GM19351 (cell line): ENCODE measurements around the gene USP40.
"Not testable (repeated sequence)": the region's sequence is repeated elsewhere in the genome, so short reads cannot be mapped to it uniquely, and the experiment has no call there.

ENCODE experiments used
- ATAC-seq: cut with Tn5 transposase; IDR thresholded peaks from one replicate; pipeline ENCODE4 v1.9.1; 2021; ENCODE audit warnings: mild to moderate bottlenecking, moderate library complexity; ENCODE audit not compliant: unreplicated experiment

Gene USP40, protein sequence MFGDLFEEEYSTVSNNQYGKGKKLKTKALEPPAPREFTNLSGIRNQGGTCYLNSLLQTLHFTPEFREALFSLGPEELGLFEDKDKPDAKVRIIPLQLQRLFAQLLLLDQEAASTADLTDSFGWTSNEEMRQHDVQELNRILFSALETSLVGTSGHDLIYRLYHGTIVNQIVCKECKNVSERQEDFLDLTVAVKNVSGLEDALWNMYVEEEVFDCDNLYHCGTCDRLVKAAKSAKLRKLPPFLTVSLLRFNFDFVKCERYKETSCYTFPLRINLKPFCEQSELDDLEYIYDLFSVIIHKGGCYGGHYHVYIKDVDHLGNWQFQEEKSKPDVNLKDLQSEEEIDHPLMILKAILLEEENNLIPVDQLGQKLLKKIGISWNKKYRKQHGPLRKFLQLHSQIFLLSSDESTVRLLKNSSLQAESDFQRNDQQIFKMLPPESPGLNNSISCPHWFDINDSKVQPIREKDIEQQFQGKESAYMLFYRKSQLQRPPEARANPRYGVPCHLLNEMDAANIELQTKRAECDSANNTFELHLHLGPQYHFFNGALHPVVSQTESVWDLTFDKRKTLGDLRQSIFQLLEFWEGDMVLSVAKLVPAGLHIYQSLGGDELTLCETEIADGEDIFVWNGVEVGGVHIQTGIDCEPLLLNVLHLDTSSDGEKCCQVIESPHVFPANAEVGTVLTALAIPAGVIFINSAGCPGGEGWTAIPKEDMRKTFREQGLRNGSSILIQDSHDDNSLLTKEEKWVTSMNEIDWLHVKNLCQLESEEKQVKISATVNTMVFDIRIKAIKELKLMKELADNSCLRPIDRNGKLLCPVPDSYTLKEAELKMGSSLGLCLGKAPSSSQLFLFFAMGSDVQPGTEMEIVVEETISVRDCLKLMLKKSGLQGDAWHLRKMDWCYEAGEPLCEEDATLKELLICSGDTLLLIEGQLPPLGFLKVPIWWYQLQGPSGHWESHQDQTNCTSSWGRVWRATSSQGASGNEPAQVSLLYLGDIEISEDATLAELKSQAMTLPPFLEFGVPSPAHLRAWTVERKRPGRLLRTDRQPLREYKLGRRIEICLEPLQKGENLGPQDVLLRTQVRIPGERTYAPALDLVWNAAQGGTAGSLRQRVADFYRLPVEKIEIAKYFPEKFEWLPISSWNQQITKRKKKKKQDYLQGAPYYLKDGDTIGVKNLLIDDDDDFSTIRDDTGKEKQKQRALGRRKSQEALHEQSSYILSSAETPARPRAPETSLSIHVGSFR

DNA sequence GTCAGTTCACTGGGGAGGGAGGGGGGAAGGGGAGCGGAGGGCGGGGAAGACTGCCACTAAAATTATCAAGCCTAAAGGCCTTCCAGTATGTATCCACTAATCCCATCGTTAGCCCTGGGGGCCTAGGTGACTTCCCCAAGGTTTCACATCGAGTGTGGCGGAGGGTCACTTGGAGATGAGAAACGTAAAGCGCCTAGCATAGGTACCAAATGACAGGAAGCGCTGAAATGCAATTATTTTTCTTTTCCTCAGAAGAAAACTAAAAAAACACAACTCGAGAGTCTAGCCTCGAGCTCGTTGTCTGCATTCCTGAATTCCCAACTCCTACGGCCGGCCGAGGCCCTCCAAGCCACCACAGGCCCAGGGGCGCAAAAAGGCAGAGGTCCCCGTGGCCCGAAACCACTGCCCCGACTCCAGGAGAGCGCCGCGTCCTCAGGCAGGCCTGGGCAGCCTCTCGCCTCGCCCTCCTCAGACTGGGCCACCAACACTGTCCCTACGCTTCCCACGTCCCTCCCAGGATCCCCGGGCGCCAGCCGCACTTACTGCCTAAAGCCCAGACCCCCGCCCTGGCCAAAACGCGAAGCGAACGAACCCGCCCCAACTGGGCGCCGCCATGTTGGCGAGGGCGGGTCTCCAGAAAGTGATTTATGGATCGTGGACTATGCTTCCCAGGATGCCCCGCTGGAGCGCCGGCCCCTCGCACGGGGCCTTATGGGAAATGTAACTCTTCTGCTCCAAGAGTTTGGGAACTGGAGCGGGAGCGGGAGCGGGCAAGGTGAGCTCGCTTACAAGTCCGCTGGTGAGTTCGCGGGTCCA, at the start of gene USP40:
Gene USP40 (minus strand): TSS at position 642 of the 816 bp plus-strand sequence. CDS start 1,228 bp downstream, outside the sequence.
- peak; percentile 75 for ATAC-seq

DNA sequence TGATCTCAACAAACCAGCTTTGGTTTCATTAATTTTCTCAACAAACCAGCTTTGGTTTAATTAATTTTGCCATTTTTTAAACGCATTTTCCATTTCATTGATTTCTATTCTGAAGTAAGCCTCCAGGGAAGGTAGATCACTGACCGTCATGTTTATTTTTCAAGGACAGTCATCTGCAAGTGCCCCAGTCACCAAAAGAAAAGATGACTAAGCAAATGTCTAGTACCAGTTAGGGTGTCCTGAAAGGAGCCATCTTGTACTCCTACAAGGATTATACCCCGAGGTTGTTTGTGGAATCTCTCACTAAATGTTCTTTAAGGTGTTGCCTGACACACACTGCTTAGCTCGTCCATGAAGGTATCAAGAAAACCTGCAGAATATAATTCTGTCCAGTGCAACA, 44.7 kb upstream of the USP40 start:
- ATAC-seq = no peak

DNA sequence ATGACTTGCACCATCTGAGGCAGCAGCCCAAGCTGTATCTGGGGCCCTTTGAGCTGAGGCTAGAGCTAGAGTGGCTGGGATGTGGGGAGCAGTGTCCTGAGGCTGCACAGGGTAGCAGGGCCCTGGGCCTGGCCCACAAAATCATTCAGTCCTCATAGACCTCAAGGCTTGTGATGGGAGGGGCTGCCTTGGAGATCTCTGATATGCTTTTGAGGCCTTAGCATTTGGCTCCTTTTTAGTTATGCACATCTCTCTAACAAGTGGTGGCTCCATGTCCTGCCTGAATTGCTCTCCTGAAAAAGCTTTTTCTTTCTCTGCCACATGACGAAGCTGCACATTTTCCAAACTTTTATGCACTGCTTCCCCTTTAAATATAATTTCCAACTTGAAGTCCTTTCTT, 39.1 kb upstream of the USP40 start:
- no peak for ATAC-seq

DNA sequence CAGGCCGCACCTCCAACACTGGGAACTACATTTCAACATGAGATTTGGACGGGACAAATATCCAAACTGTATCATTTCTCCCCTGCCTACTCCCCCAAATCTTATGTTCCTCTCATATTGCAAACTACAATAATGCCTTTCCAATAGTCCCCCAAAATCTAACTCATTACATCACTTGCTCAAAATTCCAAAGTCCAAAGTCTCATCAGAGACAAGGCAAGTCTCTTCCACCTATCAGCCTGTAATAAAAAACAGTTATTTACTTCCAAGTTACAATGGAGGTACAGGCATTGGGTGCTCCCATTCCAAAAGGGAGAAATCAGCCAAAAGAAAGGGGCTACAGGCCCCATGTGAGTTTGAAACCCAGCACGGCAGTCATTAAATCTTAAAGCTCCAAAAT, 38.2 kb upstream of the USP40 start:
- ATAC-seq = no peak

DNA sequence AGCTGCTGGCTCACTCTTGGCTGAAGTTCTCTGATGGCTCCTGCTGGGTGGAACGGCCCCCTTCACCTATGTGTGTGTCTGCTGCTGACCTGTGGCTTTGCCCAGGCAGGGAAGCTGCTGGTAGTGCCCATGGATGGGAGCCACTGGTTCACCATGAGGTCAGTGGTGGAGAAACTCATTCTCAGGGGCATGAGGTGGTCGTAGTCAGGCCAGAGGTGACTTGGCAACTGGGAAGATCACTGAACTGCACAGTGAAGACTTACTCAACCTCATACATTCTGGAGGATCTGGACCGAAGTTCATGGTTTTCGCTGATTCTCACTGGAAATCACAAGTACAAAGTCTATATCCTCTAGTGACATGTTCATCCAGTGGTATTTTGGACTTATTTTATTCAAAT, 36.9 kb upstream of the USP40 start:
- no peak for ATAC-seq

DNA sequence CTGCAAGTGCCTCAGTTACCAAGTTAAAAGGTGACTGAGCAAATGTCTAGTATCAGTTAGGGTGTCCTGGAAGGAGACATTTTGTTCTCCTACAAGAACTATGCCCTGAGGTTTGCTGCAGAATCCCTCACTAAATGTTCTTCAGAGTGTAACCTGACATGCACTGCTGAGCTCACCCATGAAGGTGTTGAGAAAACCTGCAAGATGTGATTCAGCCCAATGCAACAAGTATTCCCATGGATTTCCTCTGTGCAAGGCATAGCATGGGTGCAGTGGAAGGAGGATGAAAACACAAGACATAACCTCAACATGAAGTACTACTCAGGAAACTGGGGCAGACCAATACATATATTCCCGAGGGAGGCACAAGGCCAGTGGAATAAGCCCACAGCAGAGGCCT, 35.5 kb upstream of the USP40 start:
- ATAC-seq = no peak

DNA sequence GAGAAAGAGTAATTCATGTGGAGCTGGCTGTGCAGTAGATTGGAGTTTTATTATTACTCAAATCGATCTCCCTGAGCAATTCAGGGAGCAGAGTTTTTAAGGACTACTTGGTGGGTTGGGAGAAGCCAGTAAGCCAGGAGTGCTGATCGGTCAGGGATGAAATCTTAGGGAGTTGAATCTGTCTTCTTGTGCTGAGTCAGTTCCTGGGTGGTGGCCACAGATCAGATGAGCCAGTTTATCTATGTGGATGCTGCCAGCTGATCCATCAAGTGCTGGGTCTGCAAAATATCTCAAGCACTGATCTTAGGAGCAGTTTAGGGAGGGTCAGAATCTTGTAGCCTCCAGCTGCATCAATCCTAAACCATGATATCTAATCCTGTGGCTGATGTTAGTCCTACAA, 33.8 kb upstream of the USP40 start:
- ATAC-seq = no peak

DNA sequence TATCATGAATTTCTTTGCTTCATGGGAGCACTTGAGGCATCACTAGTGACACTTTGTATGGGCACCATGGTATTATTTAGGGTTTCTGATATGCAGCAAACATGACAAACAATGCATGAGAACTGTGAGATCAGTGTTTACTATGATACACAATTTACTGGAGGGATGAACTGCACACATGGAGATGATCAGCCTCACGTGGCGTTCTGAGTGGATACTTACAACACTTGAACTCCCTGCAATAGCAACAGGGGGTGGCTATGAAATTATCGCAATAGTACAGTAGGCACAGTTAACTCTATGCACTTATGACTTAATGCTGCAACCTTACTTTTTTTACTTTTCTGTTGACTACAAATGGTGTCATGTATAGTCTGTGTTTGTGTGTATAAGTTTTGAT, 32.4 kb upstream of the USP40 start:
- no peak for ATAC-seq

DNA sequence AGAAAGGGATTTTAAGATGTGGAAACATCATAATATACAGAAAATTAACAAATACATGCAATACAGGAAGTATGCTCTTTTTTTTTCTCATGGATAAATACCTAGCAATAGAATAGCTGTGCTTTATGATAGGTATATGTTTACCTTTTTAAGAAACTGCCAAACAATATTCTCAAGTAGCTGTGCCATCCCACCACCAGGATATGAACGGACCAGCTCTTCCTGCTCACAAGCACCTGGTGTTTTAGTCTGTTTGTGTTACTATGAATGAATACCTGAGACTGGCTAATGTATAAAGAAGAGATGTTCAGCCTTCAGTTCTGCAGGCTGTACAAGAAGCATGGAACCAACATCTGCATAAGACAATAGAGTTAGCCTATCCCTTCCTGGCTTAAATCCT, 30.9 kb upstream of the USP40 start:
- ATAC-seq = no peak

DNA sequence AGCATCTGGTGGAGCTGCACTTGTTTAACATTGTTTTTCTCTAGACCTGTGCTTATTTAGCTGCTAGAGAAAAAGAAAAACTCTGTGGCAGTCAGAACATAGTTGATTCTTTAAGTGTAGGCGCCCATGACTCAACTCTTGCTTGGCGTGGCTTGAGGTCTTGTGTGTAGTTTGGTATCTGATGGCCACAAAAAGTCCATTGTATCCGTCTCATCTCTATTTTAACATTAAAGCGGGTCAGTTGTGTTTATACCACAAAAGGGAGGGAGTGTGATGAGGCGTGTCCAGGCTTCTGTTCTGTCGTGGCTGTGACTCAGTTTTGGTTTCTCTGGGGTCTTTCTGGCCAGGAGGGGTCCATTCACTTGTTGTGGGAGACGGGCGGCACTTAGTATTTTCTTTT, 26.6 kb upstream of the USP40 start:
- peak; percentile 87 for ATAC-seq

DNA sequence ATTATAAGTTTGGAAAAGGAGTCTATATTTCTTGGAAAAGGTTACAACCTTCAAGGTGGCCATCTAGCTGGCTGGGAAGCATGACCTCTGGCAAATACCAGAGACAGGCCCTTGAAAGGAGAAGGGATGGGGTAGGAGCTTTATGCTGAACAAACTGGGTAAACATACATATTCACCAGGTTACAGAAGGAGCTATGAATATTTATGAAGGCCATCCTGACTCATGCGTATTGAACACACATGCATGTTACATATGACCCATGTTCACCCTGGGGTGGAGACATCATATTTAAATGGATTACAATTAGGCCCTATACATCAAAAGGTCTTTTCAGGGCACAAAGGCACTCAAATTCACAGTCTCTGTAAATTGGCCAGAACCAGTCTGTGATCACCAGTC, 26.1 kb upstream of the USP40 start:
- ATAC-seq = peak; percentile 8

DNA sequence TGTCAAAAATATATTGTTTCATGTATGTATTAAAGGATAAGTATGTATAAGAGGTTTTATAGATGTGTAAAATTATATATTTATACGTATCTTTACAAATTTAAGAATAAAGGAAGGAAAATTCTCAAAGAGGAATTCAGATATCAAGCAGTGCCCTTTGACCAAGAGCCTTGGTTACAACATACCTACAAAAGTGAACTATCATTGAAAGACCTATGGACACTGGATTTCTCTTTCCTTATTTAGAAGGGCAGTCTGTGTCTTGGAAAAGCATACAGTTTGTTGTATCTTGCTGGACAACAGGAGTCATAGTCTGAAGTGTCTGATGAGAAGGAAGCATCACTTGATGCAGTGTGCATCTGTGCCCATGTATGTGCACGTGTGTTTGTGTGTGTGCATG, 21.8 kb upstream of the USP40 start:
- no peak for ATAC-seq

DNA sequence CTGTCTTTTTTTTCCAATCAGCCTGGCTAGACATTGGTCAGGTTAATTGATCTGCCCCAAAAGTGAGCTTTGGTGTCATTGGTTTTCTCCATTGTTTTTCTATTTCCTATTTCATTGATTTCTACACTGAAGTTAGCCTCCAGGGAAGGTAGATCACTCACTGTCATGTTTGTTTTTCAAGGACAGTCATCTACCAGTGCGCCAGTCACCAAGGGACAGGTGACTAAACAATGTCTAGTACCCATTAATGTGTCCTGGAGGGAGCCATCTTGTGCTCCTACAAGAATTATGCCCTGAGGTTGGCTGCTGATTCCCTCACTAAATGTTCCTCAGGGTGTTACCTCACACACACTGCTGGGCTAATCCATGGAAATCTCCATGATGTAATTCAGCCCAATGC, 17.6 kb upstream of the USP40 start:
- ATAC-seq = no peak

DNA sequence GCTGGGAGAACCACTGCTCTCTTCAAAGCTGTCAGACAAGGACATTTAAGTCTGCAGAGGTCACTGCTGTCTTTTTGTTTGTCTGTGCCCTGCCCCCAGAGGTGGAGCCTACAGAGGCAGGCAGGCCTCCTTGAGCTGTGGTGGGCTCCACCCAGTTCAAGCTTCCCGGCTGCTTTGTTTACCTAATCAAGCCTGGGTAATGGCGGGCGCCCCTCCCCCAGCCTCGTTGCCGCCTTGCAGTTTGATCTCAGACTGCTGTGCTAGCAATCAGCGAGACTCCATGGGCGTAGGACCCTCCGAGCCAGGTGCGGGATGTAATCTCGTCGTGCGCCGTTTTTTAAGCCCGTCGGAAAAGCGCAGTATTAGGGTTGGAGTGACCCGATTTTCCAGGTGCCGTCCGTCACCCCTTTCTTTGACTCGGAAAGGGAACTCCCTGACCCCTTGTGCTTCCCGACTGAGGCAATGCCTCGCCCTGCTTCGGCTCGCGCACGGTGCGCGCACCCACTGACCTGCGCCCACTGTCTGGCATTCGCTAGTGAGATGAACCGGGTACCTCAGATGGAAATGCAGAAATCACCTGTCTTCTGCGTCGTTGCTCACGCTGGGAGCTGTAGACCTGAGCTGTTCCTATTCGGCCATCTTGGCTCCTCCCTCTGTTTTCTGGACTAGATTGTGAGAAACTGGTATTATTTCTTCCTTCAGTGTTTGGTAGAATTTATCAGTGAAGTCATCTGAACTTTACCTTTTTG, 16.8 kb upstream of the USP40 start:
- ATAC-seq = not testable (repeated sequence)

DNA sequence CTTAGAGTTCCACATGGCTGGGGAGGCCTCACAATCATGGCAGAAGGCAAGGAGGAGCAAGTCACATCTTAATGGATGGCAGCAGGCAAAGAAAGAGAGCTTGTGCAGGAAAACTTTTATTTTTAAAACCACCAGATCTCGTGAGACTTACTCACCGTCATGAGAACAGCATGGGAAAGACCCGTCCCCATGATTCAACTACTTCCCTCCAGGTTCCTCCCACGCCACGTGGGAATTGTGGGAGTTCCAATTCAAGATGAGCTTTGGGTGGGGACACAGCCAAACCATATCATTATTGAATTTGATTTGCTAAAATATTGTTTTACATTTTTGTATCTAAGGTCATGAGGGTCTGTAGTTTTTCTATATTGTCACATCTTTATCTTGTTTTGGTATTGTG, 10.8 kb upstream of the USP40 start:
- ATAC-seq = not testable (repeated sequence)

DNA sequence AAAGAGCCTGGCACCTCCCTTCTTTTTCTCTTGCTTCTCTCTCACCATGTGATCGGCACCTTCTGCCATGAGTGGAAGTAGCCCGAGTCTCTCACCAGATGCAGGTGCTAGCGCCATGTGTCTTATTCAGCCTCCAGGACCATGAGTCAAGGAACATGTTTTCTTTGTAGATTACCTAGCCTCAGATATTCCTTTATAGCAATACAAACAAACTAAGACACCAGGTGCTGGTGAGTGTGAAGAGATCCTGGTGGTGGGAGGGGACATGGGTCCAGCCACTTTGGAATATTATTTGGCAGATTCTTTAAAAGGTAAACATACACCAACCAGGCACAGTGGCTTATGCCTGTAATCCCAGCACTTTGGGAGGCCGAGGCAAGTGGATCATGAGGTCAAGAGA, 5.9 kb upstream of the USP40 start:
- ATAC-seq = no peak

DNA sequence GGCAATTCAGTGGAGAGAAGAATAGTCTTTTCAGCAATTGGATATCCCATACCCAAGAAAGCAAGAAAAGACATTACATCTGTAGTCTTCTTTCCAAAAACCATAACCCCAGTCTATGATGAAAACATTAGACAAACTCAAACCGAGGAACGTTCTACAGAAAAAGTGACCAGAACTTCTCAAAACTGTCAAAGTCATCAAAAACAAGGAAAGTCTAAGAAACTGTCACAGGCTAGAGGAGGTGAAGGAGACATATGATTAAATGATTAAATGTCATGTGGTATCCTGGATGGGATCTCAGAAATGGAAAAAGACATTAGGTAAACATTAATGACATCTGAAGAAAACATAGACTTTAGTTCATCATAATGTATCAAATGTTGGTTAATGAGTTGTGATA, 4.9 kb upstream of the USP40 start:
- ATAC-seq = no peak

DNA sequence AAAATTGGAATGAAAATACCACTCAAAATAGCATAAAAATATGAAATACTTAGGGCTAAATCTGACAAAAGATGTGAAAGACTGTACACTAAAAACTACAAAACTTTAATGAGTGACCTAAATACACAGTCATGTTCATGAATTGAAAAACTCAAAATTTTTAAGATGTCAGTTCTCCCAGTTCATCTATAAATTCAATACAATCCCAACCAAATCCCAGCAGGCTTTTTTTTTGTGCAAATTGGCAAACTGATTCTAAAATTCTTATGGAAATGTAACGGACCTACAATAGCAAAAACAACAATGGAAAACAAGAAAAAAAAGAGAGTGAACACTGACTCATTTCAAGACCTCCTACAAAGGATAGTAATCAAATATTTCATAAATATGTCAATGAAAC, 4.4 kb upstream of the USP40 start:
- ATAC-seq = no peak

DNA sequence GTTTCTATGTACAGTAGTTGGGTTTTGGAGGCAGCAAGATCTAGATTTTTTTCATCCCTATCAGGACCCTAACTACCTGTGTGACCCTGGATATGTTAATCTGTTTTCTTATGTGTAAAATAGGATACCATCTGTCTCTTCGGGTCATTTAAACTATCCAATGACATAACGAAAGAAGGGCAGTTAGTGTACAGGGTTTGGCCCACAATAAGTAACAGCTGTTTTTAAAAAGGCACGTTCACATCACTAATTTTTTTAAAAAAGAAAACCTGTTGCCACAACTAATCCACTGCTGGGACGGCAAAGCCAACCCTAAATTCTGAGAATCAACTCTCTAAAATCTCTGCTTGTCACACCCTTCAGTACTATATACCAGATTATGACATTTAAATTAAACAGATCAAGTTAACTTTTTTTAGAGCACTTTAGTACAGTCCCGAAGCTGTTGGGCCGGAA, 869 bp downstream of the USP40 start:
- ATAC-seq = peak; percentile 36
